Stimulated activated CD4-positive, alpha-beta T cell treated with anti-CD3 and anti-CD28 coated beads, Interleukin-12 subunit alpha, Interleukin-12 subunit beta, amount 100 ng/mL, for 4 hours (primary cell): Measurements from ENCODE around the gene RAPGEF1.

Experiments
- DNase-seq: peaks from one replicate; pipeline ENCODE4 v3.0.0-alpha.2; 2020

The RAPGEF1 gene

GRCh38 chr9:131601683-131602181 is 138.1 kb downstream of the RAPGEF1 start:
- no peak for DNase-seq

DNA sequence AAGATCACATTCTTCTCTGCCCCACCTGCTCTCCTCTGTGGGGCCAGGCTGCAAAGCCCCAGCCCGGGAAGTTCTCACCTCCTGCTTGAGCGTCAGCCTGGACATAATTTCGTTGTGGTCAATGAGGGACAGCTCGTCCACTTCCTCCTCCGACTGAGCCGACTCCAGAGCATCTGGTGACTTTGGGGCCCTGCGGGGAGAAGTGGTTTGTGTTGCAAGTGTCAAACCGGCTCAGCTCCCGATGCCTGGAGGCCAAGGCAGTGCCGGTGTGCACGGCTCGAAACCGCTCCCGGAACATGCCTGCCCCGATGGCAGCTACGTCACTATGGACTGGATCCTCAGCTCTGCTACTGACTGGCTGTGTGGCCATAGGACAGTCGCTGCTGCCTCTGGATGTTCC is 141.8 kb downstream of the RAPGEF1 start:
- no peak for DNase-seq

DNA sequence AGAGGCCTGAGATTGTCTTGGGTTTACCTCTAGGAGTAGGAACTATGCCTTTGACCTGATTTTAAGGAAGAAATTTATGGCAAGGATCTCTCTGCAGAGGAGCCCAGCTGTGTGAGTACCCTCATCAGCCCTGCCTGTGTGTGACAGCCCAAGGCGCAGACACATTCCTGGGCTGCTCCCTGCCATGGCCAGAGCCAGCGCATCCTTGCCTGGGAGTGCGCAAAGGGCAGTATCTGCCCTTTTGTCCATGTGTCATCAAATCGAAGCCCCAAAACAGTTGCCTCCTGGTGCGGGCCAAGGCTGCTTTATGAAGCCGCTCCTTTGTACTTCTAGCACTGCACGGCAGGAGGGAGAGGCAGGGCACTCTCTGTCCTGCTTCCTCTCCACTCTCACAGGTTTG is 142.6 kb downstream of the RAPGEF1 start:
- no peak for DNase-seq

GRCh38 chr9:131596430-131596743 is 143.5 kb downstream of the RAPGEF1 start:
- DNase-seq, result no peak

- DNase-seq, result no peak
Observed at GRCh38 chr9:131595696-131596429, 144.0 kb downstream of the RAPGEF1 start.

DNA sequence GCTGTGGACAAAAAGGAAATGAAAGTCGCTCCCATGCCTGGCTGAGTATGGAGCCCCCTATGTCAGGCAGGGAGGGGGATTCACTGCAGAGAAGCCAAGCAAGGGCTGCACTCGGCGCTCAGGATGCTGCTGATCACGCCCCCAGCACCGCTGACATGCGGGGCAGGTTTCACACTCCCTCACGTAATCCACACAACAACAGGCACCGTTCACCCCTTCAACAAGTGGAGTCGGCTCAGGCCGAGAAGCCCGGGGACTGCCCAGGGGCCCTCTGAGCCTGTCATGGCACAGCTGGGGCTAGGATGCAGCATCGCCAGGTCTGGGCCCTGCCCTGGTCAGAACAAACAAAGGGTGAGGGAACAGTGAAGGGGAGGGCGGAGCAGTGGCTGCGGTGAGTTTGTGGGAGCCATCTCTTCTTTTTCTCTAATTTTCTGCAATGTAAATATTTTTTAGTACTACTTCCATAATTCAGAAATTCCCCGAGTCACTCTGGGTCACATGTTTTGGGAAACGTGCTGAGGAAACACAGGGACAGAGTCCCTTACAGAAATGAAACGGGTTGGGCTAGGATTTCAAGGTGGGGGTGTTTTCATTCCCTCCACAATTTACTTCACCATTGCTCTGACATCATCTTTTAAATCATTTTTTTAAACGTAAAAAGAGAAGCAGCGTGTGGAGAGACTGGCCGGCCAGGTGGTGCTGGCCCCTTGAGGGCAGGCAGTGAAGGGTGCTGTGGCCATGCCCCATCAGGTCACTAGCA is 144.8 kb downstream of the RAPGEF1 start:
- no peak for DNase-seq

DNA sequence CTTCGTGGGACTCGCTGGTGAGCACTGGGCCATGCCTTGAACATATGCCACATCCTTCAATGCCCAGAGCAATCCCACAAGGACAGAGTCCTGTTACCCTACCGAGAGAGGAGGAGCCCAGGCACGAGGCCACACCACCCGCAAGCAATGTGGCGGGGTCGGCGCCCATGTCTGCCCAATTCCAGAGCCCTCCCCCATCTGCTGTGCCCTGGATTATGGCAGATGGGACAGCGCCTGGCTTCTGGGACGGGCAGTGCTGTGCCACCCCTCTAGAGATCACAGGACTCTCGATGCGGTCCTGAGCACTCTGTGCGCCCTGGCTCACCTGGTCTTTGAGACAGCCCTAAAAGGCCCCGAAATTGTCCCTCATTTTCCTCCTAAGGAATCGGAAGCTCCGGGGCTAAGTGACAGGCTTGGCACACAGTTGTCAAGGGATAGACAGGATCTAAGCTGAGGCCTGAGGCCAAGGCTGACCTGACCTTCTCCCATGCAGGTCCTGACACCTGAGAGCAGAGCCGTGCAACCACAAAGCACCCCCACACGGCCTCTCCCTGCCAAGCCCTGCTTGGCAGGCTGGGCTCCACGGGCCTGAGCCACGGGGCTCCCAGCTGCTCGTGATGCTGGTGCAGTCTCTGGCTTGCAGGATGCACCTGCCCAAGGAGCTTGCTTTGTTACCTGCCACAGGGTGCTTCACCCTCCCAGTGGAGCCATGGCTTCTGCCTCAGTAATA is 145.8 kb downstream of the RAPGEF1 start:
- DNase-seq, result no peak

- no peak for DNase-seq
Observed at GRCh38 chr9:131593091-131593820, 146.6 kb downstream of the RAPGEF1 start.

GRCh38 chr9:131591845-131592208 is 148.0 kb downstream of the RAPGEF1 start:
- DNase-seq, result no peak

DNA sequence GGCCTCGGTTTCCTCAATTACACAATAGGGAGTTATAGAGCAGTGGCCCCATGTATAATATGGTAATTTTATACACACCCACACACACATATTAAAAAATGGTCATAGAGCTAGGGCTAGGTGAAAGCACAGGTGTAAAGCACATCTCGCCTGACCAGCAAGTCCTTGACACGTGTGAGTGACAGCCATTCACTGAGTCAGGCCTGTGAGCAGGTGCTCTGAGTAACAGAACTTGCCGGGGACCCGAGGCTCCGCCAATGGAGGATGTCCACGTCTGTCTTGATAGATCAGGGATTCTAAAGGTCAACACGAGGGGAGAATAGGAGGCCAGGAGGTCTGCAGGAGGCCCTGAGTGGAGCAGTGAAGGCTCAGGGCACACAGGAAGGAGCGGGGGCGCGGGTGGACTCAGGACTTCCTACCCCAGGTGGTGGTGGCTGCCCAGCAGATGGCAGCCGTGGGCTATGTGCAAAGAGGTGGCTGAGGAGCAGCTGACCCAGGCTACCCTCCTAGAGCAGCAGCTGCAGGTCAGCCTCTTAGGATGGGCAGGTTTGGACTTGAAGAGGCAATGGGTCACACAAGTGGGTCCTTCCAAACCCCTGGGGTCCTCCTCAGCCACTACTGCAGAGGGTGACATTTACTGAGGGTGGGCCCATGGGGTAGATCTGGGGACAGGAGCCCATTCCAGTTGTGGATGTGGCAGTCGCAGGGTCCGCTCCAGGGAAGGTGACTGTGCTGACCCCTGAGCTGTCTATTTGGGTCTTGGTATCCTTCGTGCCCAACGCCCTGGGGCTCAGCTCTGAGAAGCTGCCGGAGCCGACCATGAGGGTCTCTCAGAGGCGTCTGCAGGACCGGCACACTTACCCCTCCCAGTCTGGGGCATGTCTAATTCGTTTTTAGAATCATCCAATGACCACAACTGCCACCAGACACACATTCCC is 148.7 kb downstream of the RAPGEF1 start:
- DNase-seq, result peak; percentile 78

GRCh38 chr9:131590449-131590848 is 149.4 kb downstream of the RAPGEF1 start:
- DNase-seq, result no peak

DNA sequence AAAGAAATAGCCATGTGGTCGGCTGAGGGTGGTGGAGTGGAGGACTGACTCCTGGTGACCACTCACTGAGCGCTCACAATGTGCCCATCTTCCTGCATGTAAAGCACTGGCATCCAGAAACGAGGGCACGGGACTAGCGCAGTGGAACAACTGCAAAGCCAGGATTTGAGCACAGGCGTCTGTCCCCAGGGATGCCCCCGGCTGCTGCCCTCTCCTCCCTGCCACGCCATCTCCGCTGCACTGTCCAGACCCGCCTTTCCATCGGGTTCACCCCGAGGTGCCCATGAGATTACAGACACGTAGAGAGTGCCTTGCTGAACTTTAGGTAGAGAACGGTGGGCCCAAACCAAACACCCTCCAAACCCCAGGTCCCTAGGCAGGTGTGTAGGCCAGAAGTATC is 149.9 kb downstream of the RAPGEF1 start:
- DNase-seq, result no peak

GRCh38 chr9:131589124-131589711 is 150.7 kb downstream of the RAPGEF1 start:
- DNase-seq, result no peak

DNA sequence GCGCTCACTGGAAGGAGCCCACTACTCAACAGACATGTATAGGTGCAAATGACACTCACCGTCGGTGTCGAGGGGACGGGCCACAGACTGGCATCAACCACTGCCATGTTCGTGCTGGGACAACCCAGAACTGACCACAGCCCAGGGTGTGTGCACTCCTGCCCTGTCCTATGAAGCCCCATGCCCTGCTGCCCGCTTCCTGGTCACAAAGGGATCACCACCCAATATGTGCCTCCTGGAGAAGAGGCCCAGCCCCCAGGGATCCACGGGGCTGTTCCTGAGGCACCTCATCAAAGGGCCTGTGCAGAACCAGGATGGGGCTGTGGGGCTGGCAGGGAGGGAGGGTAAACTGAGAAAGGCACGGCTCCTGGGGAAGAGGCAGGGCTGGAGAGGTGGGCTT is 151.5 kb downstream of the RAPGEF1 start:
- DNase-seq, result no peak

- no peak for DNase-seq
Observed at GRCh38 chr9:131587906-131588305, 152.0 kb downstream of the RAPGEF1 start.

GRCh38 chr9:131587331-131587730 is 152.5 kb downstream of the RAPGEF1 start:
- no peak for DNase-seq

- DNase-seq, result no peak
Observed at GRCh38 chr9:131585375-131585774, 154.5 kb downstream of the RAPGEF1 start.

GRCh38 chr9:131584858-131585257 is 155.0 kb downstream of the RAPGEF1 start:
- DNase-seq, result no peak

- DNase-seq, result no peak
Observed at GRCh38 chr9:131583836-131584555, 155.9 kb downstream of the RAPGEF1 start.

- no peak for DNase-seq
Observed at GRCh38 chr9:131583337-131583645, 156.6 kb downstream of the RAPGEF1 start.
